B cell (primary cell): ENCODE results near the gene DNAJB1. TPM values are rescaled to one million over a fixed set of nuclear protein-coding genes. Genes with fewer than 3 reads are reported as not detected.
"Not testable (repeated sequence)": the region's sequence is repeated elsewhere in the genome, so short reads cannot be mapped to it uniquely, and the experiment has no call there.

ENCODE experiments used
- ATAC-seq: fragments of 200-7000 bp; cut with Tn5 transposase; one replicate; pipeline ENCODE4 v1.10.0; 2021; ENCODE audit warnings: low read depth, mild to moderate bottlenecking, moderate number of reproducible peaks, moderate library complexity
- CTCF ChIA-PET: fragments of 350-600 bp; sonication (Branson Sonifier 250); formaldehyde crosslinking; loops from one replicate; lab custom pipeline; 2021; ENCODE audit warnings: antibody characterized with exemption, inconsistent platforms; lab: Charles Lee
- POLR2A ChIA-PET: fragments of 350-600 bp; sonication (Branson Sonifier 250); formaldehyde crosslinking; loops from one replicate; lab custom pipeline; 2021; ENCODE audit warnings: antibody characterized with exemption; lab: Charles Lee
- DNase-seq: peaks from one replicate; pipeline ENCODE4 v3.0.0; 2013
- H2AFZ ChIP-seq: 2 replicates; pipeline ENCODE4 v1.6.1; 2012; ENCODE audit warnings: mild to moderate bottlenecking, low read depth, low read length; ENCODE audit not compliant: insufficient read depth, poor library complexity, severe bottlenecking
- H3K27ac ChIP-seq, 2 donors: 1 replicate in 1 of 2; 2 replicates in 1 of 2; pipeline ENCODE4 v1.5.1; 2012 to 2013; ENCODE audit warnings: low read length in 2 of 2, mild to moderate bottlenecking in 2 of 2, moderate library complexity in 1 of 2
- H3K27me3 ChIP-seq, 4 experiments: fragments of 200-600 bp in 1 of 4; sonication (generic) in 1 of 4; replicated peaks in 1 of 4; 1 replicate in 2 of 4; 2 replicates in 2 of 4; pipeline versions ENCODE4 v1.6.1 to v1.7.0; 2013 to 2016; ENCODE audit warnings: low read length in 3 of 4, mild to moderate bottlenecking in 2 of 4, mixed read lengths in 1 of 4, moderate library complexity in 1 of 4; ENCODE audit not compliant: insufficient read depth in 4 of 4, control insufficient read depth in 3 of 4; ENCODE audit errors: control extremely low read depth in 1 of 4
- H3K36me3 ChIP-seq, 2 experiments: replicated peaks in 1 of 2; 1 replicate in 1 of 2; 2 replicates in 1 of 2; pipeline versions ENCODE4 v1.6.1 to v1.7.1; 2013; ENCODE audit warnings: low read length in 1 of 2; ENCODE audit not compliant: insufficient read depth in 2 of 2, control insufficient read depth in 1 of 2; ENCODE audit errors: control extremely low read depth in 1 of 2, extremely low read depth in 1 of 2
- H3K4me1 ChIP-seq, 2 donors: fragments of 200-600 bp in 1 of 2; sonication (generic) in 1 of 2; 1 replicate in 1 of 2; 2 replicates in 1 of 2; pipeline versions ENCODE4 v1.5.1 to v1.6.1; 2013 to 2017; ENCODE audit warnings: low read length in 2 of 2; ENCODE audit not compliant: control insufficient read depth in 2 of 2, insufficient read depth in 2 of 2
- H3K4me2 ChIP-seq: replicated peaks from 2 replicates; pipeline ENCODE3; 2012; ENCODE audit warnings: mild to moderate bottlenecking, low read depth, low read length; ENCODE audit not compliant: poor library complexity, severe bottlenecking
- H3K4me3 ChIP-seq, 5 experiments: fragments of 200-600 bp in 1 of 5; sonication (generic) in 1 of 5; 1 replicate in 3 of 5; 2 replicates in 2 of 5; pipeline versions ENCODE4 v1.5.1 to v1.7.0; 2011 to 2016; ENCODE audit warnings: low read length in 4 of 5, mild to moderate bottlenecking in 4 of 5, low read depth in 2 of 5, control low read depth in 1 of 5, moderate library complexity in 1 of 5; ENCODE audit not compliant: insufficient read depth in 1 of 5; ENCODE audit errors: control extremely low read depth in 1 of 5, extremely low read depth in 1 of 5
- H3K79me2 ChIP-seq: fragments of 200-600 bp; sonication (generic); one replicate; pipeline ENCODE4 v1.6.0; 2016; ENCODE audit warnings: low read length; ENCODE audit not compliant: control insufficient read depth, insufficient read depth
- H3K9ac ChIP-seq: fragments of 200-600 bp; sonication (generic); 2 replicates; pipeline ENCODE4 v1.6.1; 2017; ENCODE audit warnings: mild to moderate bottlenecking, low read length, moderate library complexity
- H3K9me3 ChIP-seq, 3 donors: one replicate each; pipeline versions ENCODE4 v1.6.1 to v1.7.1; 2013; ENCODE audit warnings: low read length in 2 of 3; ENCODE audit not compliant: control insufficient read depth in 2 of 3, insufficient read depth in 1 of 3; ENCODE audit errors: control extremely low read depth in 1 of 3
- H4K20me1 ChIP-seq: 2 replicates; pipeline ENCODE4 v1.6.0; 2012; ENCODE audit warnings: mild to moderate bottlenecking, low read length; ENCODE audit not compliant: insufficient read depth, control insufficient read depth, poor library complexity, severe bottlenecking
- H3K27ac Mint-ChIP-seq: one replicate; pipeline ENCODE4 v1.8.0; 2021; ENCODE audit warnings: mixed read lengths
- H3K27me3 Mint-ChIP-seq: one replicate; pipeline ENCODE4 v1.8.0; 2021; ENCODE audit warnings: mixed read lengths
- H3K4me1 Mint-ChIP-seq: one replicate; pipeline ENCODE4 v1.8.0; 2021; ENCODE audit warnings: mixed read lengths
- H3K4me3 Mint-ChIP-seq: one replicate; pipeline ENCODE4 v1.8.0; 2021; ENCODE audit warnings: mixed read lengths
- H3K9me3 Mint-ChIP-seq: one replicate; pipeline ENCODE4 v1.8.0; 2022; ENCODE audit warnings: mixed read lengths; ENCODE audit not compliant: insufficient read depth
- EZH2 ChIP-seq: IDR thresholded peaks from 2 replicates; pipeline ENCODE4 v1.6.1; 2012; ENCODE audit warnings: borderline replicate concordance, low read depth, mild to moderate bottlenecking, moderate library complexity, low read length; ENCODE audit not compliant: insufficient read depth, poor library complexity, severe bottlenecking
- WGBS: methylation state at CpG from one replicate; pipeline ENCODE4 v1.1.5; 2013; ENCODE audit warnings: missing lambda C conversion rate; ENCODE audit not compliant: insufficient coverage; 5-methylcytosine and 5-hydroxymethylcytosine counted together
- intact Hi-C: fragments of 100-400 bp; cut with micrococcal nuclease; formaldehyde crosslinking; loops from one replicate; pipeline ENCODE4 v1.10.0; 2022
- polyA plus RNA-seq: library from polyadenylated mRNA; depleted of rRNA; stranded (reverse); fragments of >200 nt; gene quantifications from 2 replicates; pipeline ENCODE4 v1.2.3, GENCODE V29; 2012
- total RNA-seq, 2 donors: library from RNA; stranded (reverse); fragments of 120-200 nt in 1 of 2; gene quantifications; 1 replicate in 1 of 2; 2 replicates in 1 of 2; pipeline versions ENCODE4 v1.2.3 to v1.2.4, GENCODE V29; 2013 to 2022

The DNAJB1 gene
- total and polyA plus RNA-seq, 2 donors (not counting 1 experiment from before 2014, with no cell fraction given): 72.8 to 194 TPM

DNA sequence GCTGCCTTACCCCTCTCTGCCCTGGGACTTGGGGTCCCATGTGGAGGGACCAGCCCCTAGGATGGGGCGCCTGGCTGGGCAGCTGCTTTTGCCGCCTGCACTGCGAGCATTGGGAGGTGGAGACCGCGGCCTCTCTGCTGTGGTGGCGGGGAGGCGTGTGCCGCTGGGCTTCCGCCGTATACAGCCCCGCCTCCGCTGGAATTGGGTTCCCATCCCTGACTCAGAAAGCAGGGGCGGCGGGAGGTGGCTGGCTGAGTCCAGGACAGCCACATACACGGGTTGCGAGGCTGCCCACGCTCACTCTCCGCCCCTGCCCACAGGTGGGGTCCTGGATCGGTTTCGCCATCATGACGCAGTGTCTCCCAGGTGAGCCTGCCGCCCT, 47.1 kb upstream of the DNAJB1 start:
- Histone ChIP-seq H3K4me2 (no peak overlapping the region), H3K9ac (no peak overlapping the region), H3K9me3 (no peaks in the 10 kb centered on the region), H4K20me1 (peaks cover 65% of the 10 kb centered on the region), H3K36me3 (peaks cover 0 to 37% of the 10 kb centered on the region in 2 experiments), H3K27ac (no peak overlapping the region), H3K27me3 (no peaks in the 10 kb centered on the region), H3K4me1 (peaks cover 0 to 2% of the 10 kb centered on the region in 2 donors), H2AFZ (no peak overlapping the region), H3K4me3 (no peak overlapping the region), H3K79me2 (peaks cover 42% of the 10 kb centered on the region)
- Mint-ChIP-seq H3K4me1 (peaks cover 27% of the 10 kb centered on the region), H3K27me3 (no peaks in the 10 kb centered on the region), H3K4me3 (no peak overlapping the region), H3K27ac (no peak overlapping the region), H3K9me3 (no peaks in the 10 kb centered on the region)
- ATAC-seq (no peak), DNase-seq (no peak)
- WGBS: 97% methylated on average over 22 of the region's 22 CpGs
- ChIA-PET CTCF (no interaction called here), POLR2A (no interaction called here)
- TF ChIP-seq EZH2: no peak
- intact Hi-C loops: no loop called here

DNA sequence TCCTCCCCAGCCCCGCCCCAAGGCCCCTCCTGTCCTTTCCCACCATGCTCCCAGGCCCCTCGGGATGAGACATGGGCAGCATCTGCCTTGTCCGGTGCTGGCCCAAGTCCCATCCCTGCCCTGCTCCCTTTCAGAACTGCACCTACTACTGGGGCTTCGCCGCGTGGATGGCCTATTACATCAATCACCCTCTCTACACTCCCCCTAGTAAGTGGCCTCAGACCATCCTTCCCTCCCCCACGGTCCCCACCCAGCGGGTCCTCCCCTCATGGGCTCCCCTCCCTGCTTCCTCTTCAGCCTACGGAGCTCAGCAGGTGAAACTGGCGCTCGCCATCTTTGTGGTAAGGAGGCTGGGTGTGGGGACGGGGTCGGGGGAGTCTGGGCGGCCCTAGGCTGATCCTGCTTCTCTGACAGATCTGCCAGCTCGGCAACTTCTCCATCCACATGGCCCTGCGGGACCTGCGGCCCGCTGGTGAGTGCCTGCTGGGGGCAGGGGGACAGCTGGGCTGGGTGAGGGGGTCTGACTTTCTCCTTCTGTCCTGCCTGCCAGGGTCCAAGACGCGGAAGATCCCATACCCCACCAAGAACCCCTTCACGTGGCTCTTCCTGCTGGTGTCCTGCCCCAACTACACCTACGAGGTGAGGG, 46.6 kb upstream of the DNAJB1 start:
- H3K9me3 ChIP-seq, H3K27me3 ChIP-seq, H3K27ac Mint-ChIP-seq, H3K9me3 Mint-ChIP-seq, H3K9ac ChIP-seq, DNase-seq, H3K4me3 ChIP-seq, H3K4me2 ChIP-seq, H2AFZ ChIP-seq, H3K27ac ChIP-seq, H3K4me3 Mint-ChIP-seq, CTCF ChIA-PET, H3K4me1 ChIP-seq, ATAC-seq, intact Hi-C loops, H3K27me3 Mint-ChIP-seq, POLR2A ChIA-PET: not testable (repeated sequence)
- Histone ChIP-seq H3K36me3 (peaks cover 0 to 37% of the 10 kb centered on the region in 2 experiments), H3K79me2 (peaks cover 45% of the 10 kb centered on the region), H4K20me1 (peaks cover 71% of the 10 kb centered on the region)
- H3K4me1 Mint-ChIP-seq: peaks cover 28% of the 10 kb centered on the region
- 77% methylated on average over 13 of the region's 22 CpGs for WGBS
